Measurements from ENCODE around the gene RAPGEF3. TPM values are rescaled to one million over a fixed set of nuclear protein-coding genes. Genes with fewer than 3 reads are reported as not detected.

Gene RAPGEF3
- total RNA-seq, 1 donor from 2014 or later = 4.9 TPM

DNA sequence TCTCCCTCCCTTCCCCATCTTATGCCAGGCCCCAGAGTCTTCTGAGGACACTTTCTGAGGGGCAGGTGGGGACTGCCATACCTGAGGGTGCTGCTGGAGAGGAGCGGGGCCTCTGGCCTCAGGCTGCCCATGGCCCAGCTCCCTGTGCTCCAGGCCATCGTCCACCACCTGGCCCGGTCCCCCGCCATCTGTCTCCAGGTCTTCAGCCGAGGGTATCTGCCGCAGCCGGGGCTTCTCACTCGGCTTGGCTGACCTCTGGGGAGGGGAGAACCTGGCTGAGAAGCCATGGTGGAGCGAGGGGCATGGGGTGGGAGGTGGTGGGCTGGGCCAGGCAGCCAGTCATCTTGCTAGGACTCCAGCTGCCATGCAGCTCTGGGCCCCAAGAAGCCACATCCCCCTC lies 36.0 kb upstream of the RAPGEF3 start:
- no peaks in the 10 kb centered on the region for H3K4me1 Mint-ChIP-seq (ENCODE audit: unreplicated experiment)
- no peak for DNase-seq (ENCODE audit: extremely low spot score, unreplicated experiment)
- H3K36me3 Mint-ChIP-seq = peaks cover 9% of the 10 kb centered on the region
- TF ChIP-seq, protein P1, sequence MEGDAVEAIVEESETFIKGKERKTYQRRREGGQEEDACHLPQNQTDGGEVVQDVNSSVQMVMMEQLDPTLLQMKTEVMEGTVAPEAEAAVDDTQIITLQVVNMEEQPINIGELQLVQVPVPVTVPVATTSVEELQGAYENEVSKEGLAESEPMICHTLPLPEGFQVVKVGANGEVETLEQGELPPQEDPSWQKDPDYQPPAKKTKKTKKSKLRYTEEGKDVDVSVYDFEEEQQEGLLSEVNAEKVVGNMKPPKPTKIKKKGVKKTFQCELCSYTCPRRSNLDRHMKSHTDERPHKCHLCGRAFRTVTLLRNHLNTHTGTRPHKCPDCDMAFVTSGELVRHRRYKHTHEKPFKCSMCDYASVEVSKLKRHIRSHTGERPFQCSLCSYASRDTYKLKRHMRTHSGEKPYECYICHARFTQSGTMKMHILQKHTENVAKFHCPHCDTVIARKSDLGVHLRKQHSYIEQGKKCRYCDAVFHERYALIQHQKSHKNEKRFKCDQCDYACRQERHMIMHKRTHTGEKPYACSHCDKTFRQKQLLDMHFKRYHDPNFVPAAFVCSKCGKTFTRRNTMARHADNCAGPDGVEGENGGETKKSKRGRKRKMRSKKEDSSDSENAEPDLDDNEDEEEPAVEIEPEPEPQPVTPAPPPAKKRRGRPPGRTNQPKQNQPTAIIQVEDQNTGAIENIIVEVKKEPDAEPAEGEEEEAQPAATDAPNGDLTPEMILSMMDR (conservative IDR thresholded peaks at IDR 0.05) = no peak
- H3K27ac Mint-ChIP-seq = no peak overlapping the region
- no peak overlapping the region for H3K4me3 Mint-ChIP-seq
- no peaks in the 10 kb centered on the region for H3K9me3 Mint-ChIP-seq
- no peaks in the 10 kb centered on the region for H3K27me3 Mint-ChIP-seq

DNA sequence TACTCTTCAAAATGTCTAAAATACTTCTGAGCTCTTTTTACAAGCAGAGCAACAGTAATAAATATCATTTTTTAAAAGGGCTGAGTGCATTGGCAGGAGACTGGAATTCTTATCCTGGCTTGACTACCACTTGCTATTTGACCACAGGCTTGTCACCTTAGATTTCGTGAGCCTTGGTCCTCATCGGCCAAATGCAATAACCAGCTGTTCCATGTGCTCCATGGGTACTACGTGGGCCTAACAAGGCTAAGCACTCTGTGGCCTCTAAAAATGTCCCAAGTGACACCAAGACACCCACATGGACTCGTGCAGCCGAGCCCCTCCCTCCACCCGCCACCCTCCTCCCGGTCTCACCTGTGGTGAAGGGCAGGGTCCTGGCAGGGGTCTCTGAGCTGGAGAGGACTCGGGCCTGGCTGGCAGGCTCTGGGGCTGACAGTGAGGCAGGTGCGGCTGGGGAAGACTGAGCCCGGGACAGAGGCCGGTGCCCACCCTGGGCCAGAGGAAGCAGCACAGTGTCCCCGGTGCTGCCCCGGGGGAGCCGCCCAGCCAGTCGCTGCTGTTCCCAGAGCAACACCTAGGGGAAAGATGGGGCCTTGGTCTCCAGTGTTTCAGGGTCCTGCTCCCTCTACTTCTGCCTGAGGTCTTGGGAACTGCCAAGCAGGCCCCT lies 34.5 kb upstream of the RAPGEF3 start:
- Mint-ChIP-seq H3K36me3 (peaks cover 16% of the 10 kb centered on the region), H3K4me3 (no peak overlapping the region), H3K27me3 (no peaks in the 10 kb centered on the region), H3K27ac (no peak overlapping the region), H3K4me1 (ENCODE audit: unreplicated experiment) (no peaks in the 10 kb centered on the region), H3K9me3 (no peaks in the 10 kb centered on the region)
- no peak for DNase-seq (ENCODE audit: extremely low spot score, unreplicated experiment)
- TF ChIP-seq, protein P1 (conservative IDR thresholded peaks at IDR 0.05) = no peak

GRCh38 chr12:47791874-47792273 lies 33.2 kb upstream of the RAPGEF3 start:
- Mint-ChIP-seq H3K27ac (no peak overlapping the region), H3K9me3 (no peaks in the 10 kb centered on the region), H3K27me3 (no peaks in the 10 kb centered on the region), H3K4me1 (ENCODE audit: unreplicated experiment) (no peaks in the 10 kb centered on the region), H3K36me3 (peaks cover 20% of the 10 kb centered on the region), H3K4me3 (no peak overlapping the region)
- no peak for DNase-seq (ENCODE audit: extremely low spot score, unreplicated experiment)
- TF ChIP-seq, protein P1 (conservative IDR thresholded peaks at IDR 0.05) = no peak

DNA sequence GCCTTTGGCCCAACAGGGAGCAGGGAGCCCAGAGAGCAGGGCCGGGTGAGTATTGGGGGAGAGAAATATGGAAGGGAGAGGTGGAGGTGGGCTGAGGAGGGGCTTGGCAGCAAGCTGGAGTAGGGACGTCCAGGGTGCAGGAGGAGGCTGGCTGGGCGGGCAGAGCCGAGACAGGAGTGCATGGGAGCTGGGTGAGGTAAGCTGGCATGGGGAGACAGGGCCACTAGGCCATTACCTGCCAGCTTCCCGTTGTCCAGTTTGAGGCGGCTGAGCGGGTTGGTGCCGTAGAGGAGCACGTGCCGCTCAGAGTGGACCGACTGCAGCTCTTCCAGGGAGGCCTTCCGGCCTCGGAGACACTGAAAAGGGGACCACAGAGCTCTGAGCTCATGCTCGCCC lies 32.7 kb upstream of the RAPGEF3 start:
- no peak for DNase-seq (ENCODE audit: extremely low spot score, unreplicated experiment)
- Mint-ChIP-seq H3K4me3 (no peak overlapping the region), H3K27ac (no peak overlapping the region), H3K9me3 (no peaks in the 10 kb centered on the region), H3K36me3 (peaks cover 20% of the 10 kb centered on the region), H3K4me1 (ENCODE audit: unreplicated experiment) (no peaks in the 10 kb centered on the region), H3K27me3 (no peaks in the 10 kb centered on the region)
- TF ChIP-seq, protein P1 (conservative IDR thresholded peaks at IDR 0.05) = no peak

DNA sequence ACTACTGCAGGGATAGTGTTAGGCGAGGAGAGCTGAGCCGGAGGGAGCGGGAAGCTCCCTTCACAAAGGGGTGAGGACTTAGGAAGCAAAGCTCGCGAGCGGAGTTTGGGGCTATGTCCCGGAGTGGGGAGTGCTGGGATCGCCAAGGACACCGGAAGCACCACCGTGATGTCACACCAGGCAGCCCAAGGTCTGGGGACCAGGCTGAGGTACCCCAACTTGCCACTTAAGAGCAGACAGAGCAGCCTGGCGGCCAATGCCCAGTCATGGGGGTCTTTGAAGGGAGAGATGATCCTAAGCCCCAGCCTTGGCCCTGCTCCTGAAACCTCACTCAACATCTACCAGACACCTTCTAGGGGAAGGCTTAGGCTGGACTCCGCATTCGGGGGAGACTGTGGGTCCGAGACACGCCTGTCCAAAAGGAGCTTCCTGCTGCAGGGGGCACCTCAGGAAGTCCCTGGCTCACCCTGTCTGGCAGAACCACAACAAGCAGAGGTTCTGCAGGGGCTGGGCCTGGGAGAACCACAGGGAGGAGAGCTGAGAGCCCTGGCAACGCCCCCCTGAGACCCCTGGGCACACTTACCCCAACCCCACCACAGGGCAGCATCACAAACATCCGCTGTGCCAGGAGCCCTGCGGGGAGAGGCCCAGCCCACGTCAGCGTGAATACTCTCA lies 32.1 kb upstream of the RAPGEF3 start:
- no peak for DNase-seq (ENCODE audit: extremely low spot score, unreplicated experiment)
- Mint-ChIP-seq H3K4me1 (ENCODE audit: unreplicated experiment) (no peaks in the 10 kb centered on the region), H3K4me3 (no peak overlapping the region), H3K9me3 (no peaks in the 10 kb centered on the region), H3K27ac (no peak overlapping the region), H3K27me3 (no peaks in the 10 kb centered on the region), H3K36me3 (peaks cover 20% of the 10 kb centered on the region)
- TF ChIP-seq, protein P1 (conservative IDR thresholded peaks at IDR 0.05) = no peak

Measured in type B pancreatic cell (in vitro differentiated cells).